Nephron progenitor cell (in vitro differentiated cells): ENCODE results near the gene PYGM.

Experiments used
- DNase-seq: peaks from one replicate; pipeline ENCODE4 v3.0.0; 2021
- H3K27ac Mint-ChIP-seq: 2 replicates; pipeline ENCODE4 v1.8.0; 2021; ENCODE audit warnings: mild to moderate bottlenecking, moderate library complexity, mixed read lengths
- H3K27me3 Mint-ChIP-seq: 2 replicates; pipeline ENCODE4 v1.8.0; 2021; ENCODE audit warnings: mild to moderate bottlenecking, low read depth, mixed read lengths; ENCODE audit not compliant: poor library complexity
- H3K36me3 Mint-ChIP-seq: 2 replicates; pipeline ENCODE4 v1.8.0; 2021; ENCODE audit warnings: low read depth, mixed read lengths
- H3K4me1 Mint-ChIP-seq: 2 replicates; pipeline ENCODE4 v1.8.0; 2021; ENCODE audit warnings: mixed read lengths
- H3K4me3 Mint-ChIP-seq: 2 replicates; pipeline ENCODE4 v1.8.0; 2021; ENCODE audit warnings: mild to moderate bottlenecking, moderate library complexity, mixed read lengths
- H3K9me3 Mint-ChIP-seq: 2 replicates; pipeline ENCODE4 v1.8.0; 2021; ENCODE audit warnings: mild to moderate bottlenecking, moderate library complexity, mixed read lengths
- CTCF ChIP-seq: fragments of 200-600 bp; sonication (generic); IDR thresholded peaks from 2 replicates; pipeline ENCODE4 v1.5.0; 2021; ENCODE audit warnings: antibody characterized with exemption

The PYGM gene

GRCh38 chr11:64762674-64763525 is 3.1 kb upstream of the PYGM start:
- Mint-ChIP-seq H3K4me1 (peaks cover 97% of the 10 kb centered on the region), H3K4me3 (peak overlapping the region; percentile 68), H3K36me3 (peaks cover 39% of the 10 kb centered on the region), H3K27ac (peak overlapping the region; percentile 46), H3K27me3 (peaks cover 3% of the 10 kb centered on the region), H3K9me3 (no peaks in the 10 kb centered on the region)
- DNase-seq = peak; percentile 63
- no peak for TF ChIP-seq CTCF

- Mint-ChIP-seq H3K36me3 (peaks cover 33% of the 10 kb centered on the region), H3K9me3 (no peaks in the 10 kb centered on the region), H3K27ac (peak overlapping the region; percentile 46), H3K4me1 (peaks cover 97% of the 10 kb centered on the region), H3K4me3 (peak overlapping the region; percentile 68), H3K27me3 (peaks cover 3% of the 10 kb centered on the region)
- DNase-seq = no peak
- no peak for TF ChIP-seq CTCF
These were observed 2.5 kb upstream of the PYGM start for GRCh38 chr11:64762277-64762673.

DNA sequence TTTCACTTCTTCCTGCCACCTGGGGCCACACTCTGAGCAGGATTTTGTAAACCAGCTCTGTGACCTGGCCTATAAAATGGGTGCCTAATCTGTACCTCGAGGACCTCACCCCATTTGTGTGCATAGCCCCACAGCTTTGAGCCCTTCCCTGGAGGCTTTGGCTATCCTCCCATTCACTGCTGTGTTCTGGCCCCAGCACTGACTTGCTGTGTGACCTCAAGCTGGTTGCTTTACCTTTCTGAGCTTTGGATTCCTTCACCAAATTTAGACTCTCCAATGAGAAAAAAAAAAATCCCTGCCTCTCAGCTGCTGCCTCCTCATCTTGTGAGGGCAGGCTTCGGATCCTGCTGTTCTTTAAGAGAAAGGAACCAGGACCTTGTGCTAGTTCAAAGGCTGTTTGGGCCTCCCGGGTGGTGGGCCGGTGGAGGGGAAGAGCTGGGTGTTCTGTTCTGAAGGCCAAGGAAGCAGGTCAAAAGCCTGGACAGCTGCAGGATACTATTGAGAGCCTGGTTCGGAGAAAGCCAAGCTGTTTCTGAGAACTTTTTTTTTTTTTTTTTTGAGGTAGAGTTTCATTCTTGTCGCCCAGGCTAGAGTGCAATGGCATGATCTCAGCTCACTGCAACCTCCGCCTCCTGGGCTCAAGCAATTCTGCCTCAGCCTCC is 1.1 kb upstream of the PYGM start:
- Mint-ChIP-seq H3K4me3 (no peak overlapping the region), H3K27me3 (peaks cover 3% of the 10 kb centered on the region), H3K36me3 (peaks cover 25% of the 10 kb centered on the region), H3K27ac (peak overlapping the region; percentile 94), H3K9me3 (no peaks in the 10 kb centered on the region), H3K4me1 (peaks cover 100% of the 10 kb centered on the region)
- no peak for DNase-seq
- no peak for TF ChIP-seq CTCF

GRCh38 chr11:64759131-64759721 is 548 bp downstream of the PYGM start:
- DNase-seq = peak; percentile 79
- peak overlapping the region; percentile 74 for H3K4me3 Mint-ChIP-seq
- peaks cover 3% of the 10 kb centered on the region for H3K27me3 Mint-ChIP-seq
- peaks cover 10% of the 10 kb centered on the region for H3K36me3 Mint-ChIP-seq
- H3K4me1 Mint-ChIP-seq = peaks cover 98% of the 10 kb centered on the region
- H3K27ac Mint-ChIP-seq = peak overlapping the region; percentile 81
- no peaks in the 10 kb centered on the region for H3K9me3 Mint-ChIP-seq
- TF ChIP-seq CTCF = no peak

DNA sequence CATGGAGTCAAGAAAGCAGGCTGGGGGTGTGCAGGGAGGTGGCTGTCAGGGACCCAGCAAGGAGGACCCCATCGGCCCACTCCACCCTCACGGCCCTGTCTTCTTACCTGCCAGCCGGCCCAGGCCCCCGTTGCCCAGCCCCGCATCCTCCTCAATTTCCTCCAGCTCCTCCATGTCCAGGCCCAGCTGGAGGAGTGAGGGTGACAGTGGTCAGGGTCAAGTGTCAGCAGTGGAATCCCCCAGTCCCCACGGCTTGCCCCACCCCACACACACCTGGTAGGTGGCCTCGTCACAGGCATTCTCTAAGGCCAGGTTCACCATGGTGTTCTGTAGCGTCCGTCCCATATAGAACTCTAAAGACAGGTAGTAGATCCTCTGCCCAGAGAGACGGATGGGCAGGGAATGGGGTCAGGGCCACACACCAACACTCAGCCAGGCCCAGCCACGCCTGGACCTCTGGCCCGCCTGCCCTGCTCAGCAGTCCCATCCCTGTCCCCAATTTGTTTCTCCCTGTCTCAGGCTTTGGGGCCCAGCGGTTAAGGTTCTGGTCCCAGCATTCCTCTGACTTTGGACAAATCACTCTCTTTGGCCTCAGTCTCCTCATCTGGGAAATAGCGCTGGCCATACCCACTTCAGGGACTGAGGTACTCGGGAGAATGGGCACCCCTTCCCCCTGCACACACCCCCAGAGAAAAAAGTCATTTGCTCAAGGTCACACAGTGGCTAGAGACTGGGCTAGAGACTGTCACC is 1.3 kb downstream of the PYGM start:
- Mint-ChIP-seq H3K4me1 (peaks cover 95% of the 10 kb centered on the region), H3K9me3 (no peaks in the 10 kb centered on the region), H3K27ac (no peak overlapping the region), H3K27me3 (peaks cover 3% of the 10 kb centered on the region), H3K36me3 (peaks cover 8% of the 10 kb centered on the region), H3K4me3 (peak overlapping the region; percentile 74)
- no peak for DNase-seq
- TF ChIP-seq CTCF = no peak
